K562 (cell line): ENCODE data around the gene MLKL. TPM values are rescaled to one million over a fixed set of nuclear protein-coding genes. Genes with fewer than 3 reads are reported as not detected.

Experiments
- ATAC-seq: fragments of 200-7000 bp; cut with Tn5 transposase; 3 replicates; pipeline ENCODE4 v1.9.1; 2020; ENCODE audit warnings: moderate library complexity
- BruUV-seq: library from RNA; stranded (reverse); fragments of 400-500 nt; replicated peaks from 2 replicates; lab custom pipeline; 2021; lab: Mats Ljungman, UMichigan
- CTCF ChIA-PET: fragments of 300-600 bp; formaldehyde crosslinking; extraction: SDS; loops from one replicate; lab custom pipeline; 2021; ENCODE audit warnings: low intra/inter-chr PET ratio; lab: Yijun Ruan, JAX
- POLR2A ChIA-PET: fragments of 300-600, 350-650 bp; sonication (Branson Sonifier 250); formaldehyde crosslinking; extraction: SDS; loops from one replicate; lab custom pipeline; 2021; ENCODE audit warnings: antibody characterized with exemption, inconsistent platforms; lab: Yijun Ruan, JAX
- DNase-seq, 4 experiments: peaks; one replicate each; pipeline versions ENCODE4 v3.0.0 to v3.0.0-alpha.2; 2011 to 2018; ENCODE audit warnings: low spot score in 3 of 4, mixed read lengths in 3 of 4; ENCODE audit errors: extremely low read depth in 1 of 4
- FAIRE-seq: peaks from 2 replicates; lab custom pipeline; 2011; peaks lifted over from hg19 to GRCh38; lab: Jason Lieb, UNC
- H2AFZ ChIP-seq: 2 replicates; pipeline ENCODE4 v1.6.0; 2011; ENCODE audit warnings: low read depth, low read length, control low read depth, inconsistent platforms
- H3K27ac ChIP-seq: fragments of 200-600 bp; 3 replicates; pipeline ENCODE4 v1.8.0; 2011; ENCODE audit warnings: low read depth, mild to moderate bottlenecking, control low read depth, inconsistent platforms, low read length, moderate library complexity, mixed read lengths; ENCODE audit errors: extremely low read depth
- H3K27me3 ChIP-seq, 2 experiments: fragments of 300-600 bp in 1 of 2; 2 replicates in 1 of 2; 3 replicates in 1 of 2; pipeline versions ENCODE4 v1.6.0 to v1.8.0; 2011; ENCODE audit warnings: inconsistent platforms in 2 of 2, low read length in 2 of 2, mild to moderate bottlenecking in 1 of 2, mixed read lengths in 1 of 2, moderate library complexity in 1 of 2; ENCODE audit not compliant: control insufficient read depth in 2 of 2, insufficient read depth in 2 of 2
- H3K36me3 ChIP-seq: fragments of 300-600 bp; 3 replicates; pipeline ENCODE4 v1.8.0; 2011; ENCODE audit warnings: mild to moderate bottlenecking, low read length, inconsistent platforms; ENCODE audit not compliant: control insufficient read depth, insufficient read depth
- H3K4me1 ChIP-seq, 2 experiments: fragments of 200-600 bp in 1 of 2; replicated peaks in 1 of 2; 2 replicates in 1 of 2; 3 replicates in 1 of 2; pipeline versions ENCODE4 v1.5.1 to v1.8.0; 2011; ENCODE audit warnings: inconsistent platforms in 2 of 2, low read length in 2 of 2, mild to moderate bottlenecking in 1 of 2, mixed read lengths in 1 of 2, moderate library complexity in 1 of 2; ENCODE audit not compliant: control insufficient read depth in 2 of 2, insufficient read depth in 2 of 2
- H3K4me2 ChIP-seq: 2 replicates; pipeline ENCODE4 v1.6.1; 2011; ENCODE audit warnings: low read length, control low read depth, inconsistent platforms, mixed read lengths; ENCODE audit not compliant: insufficient read depth
- H3K4me3 ChIP-seq: fragments of 200-600 bp; sonication (generic), shearing (Covaris generic); 2 replicates; pipeline ENCODE4 v1.5.1; 2016; ENCODE audit warnings: control low read depth, inconsistent platforms
- H3K79me2 ChIP-seq: fragments of 200-600 bp; 3 replicates; pipeline ENCODE4 v1.8.0; 2011; ENCODE audit warnings: low read length, inconsistent platforms; ENCODE audit not compliant: control insufficient read depth, insufficient read depth
- H3K9ac ChIP-seq, 2 experiments: 2 replicates each; pipeline versions ENCODE4 v1.6.0 to v1.6.1; 2011; ENCODE audit warnings: low read depth in 2 of 2, low read length in 2 of 2, control low read depth in 1 of 2, inconsistent platforms in 1 of 2, mild to moderate bottlenecking in 1 of 2, mixed read lengths in 1 of 2; ENCODE audit not compliant: insufficient read depth in 1 of 2
- H3K9me1 ChIP-seq: one replicate; pipeline ENCODE4 v1.6.0; 2011; ENCODE audit warnings: inconsistent platforms, mild to moderate bottlenecking, low read length, moderate library complexity; ENCODE audit not compliant: control insufficient read depth, insufficient read depth
- H3K9me3 ChIP-seq: replicated peaks from 2 replicates; pipeline ENCODE4 v1.5.1; 2011; ENCODE audit warnings: low read depth, low read length, inconsistent platforms; ENCODE audit not compliant: control insufficient read depth, insufficient read depth
- H4K20me1 ChIP-seq: replicated peaks from 2 replicates; pipeline ENCODE4 v1.6.1; 2011; ENCODE audit warnings: low read length, inconsistent platforms, mixed read lengths; ENCODE audit not compliant: control insufficient read depth, insufficient read depth
- CHD4 ChIP-seq: fragments of 200-600 bp; sonication (generic); IDR thresholded peaks from 3 replicates; pipeline ENCODE4 v1.6.1; 2012; ENCODE audit warnings: low read depth, mild to moderate bottlenecking, mixed read lengths, low read length, inconsistent platforms; ENCODE audit not compliant: insufficient read depth, insufficient replicate concordance, poor library complexity, severe bottlenecking
- GATAD2A ChIP-seq: fragments of 450-650 bp; IDR thresholded peaks from 2 replicates; pipeline ENCODE4 v1.6.1; 2017
- HCFC1 ChIP-seq: IDR thresholded peaks from 2 replicates; pipeline ENCODE4 v1.6.1; 2012; ENCODE audit warnings: low read depth, low read length, improper control_type of control experiment
- NFATC3 ChIP-seq: fragments of 450-650 bp; IDR thresholded peaks from 2 replicates; pipeline ENCODE4 v1.6.1; 2017; ENCODE audit warnings: mild to moderate bottlenecking
- TCF7L2 ChIP-seq: fragments of 150-350 bp; IDR thresholded peaks from 2 replicates; pipeline ENCODE4 v1.6.1; 2016; ENCODE audit warnings: low read depth, mild to moderate bottlenecking, low read length, moderate library complexity
- ZNF212 ChIP-seq: fragments of 450-650 bp; formaldehyde crosslinking; IDR thresholded peaks from 2 replicates; pipeline ENCODE4 v1.4.0; 2020; ENCODE audit warnings: mild to moderate bottlenecking
- ZNF347 ChIP-seq: fragments of 450-650 bp; formaldehyde crosslinking; IDR thresholded peaks from 2 replicates; pipeline ENCODE4 v1.4.0; 2020; ENCODE audit warnings: low read depth, mild to moderate bottlenecking, moderate library complexity
- ZNF699 ChIP-seq: fragments of 250-450 bp; sonication (Bioruptor Pico); IDR thresholded peaks from 2 replicates; pipeline ENCODE4 v1.8.0; 2021; ENCODE audit warnings: mild to moderate bottlenecking, moderate library complexity; ENCODE audit not compliant: insufficient replicate concordance
- WGBS: fragments of 100-300 bp; shearing (Covaris generic); methylation state at CpG from one replicate; pipeline ENCODE4 v1.1.6; 2016; ENCODE audit warnings: low coverage, mixed read lengths; ENCODE audit not compliant: insufficient coverage; ENCODE audit errors: missing lambda C conversion rate; 5-methylcytosine and 5-hydroxymethylcytosine counted together
- in situ Hi-C: fragments of 300-500 bp; cut with MboI; formaldehyde crosslinking; loops from 4 replicates; pipeline ENCODE4 v1.15.0; 2018; ENCODE audit warnings: inconsistent platforms, mixed read lengths
- intact Hi-C: fragments of 100-400 bp; cut with micrococcal nuclease; formaldehyde crosslinking; loops from 2 replicates; pipeline ENCODE4 v1.14.2; 2022
- polyA plus RNA-seq, 8 experiments: library from polyadenylated mRNA; depleted of rRNA in 4 of 8; stranded (reverse) in 5 of 8; unstranded in 3 of 8; fragments of >200 nt; fragmentation: Nextera tagmentation in 2 of 8; fragmentation: Illumina TruSeq in 1 of 8; extraction: Ambion mirVana in 2 of 8; extraction: Trizol in 1 of 8; gene quantifications; 2 replicates each; pipeline versions ENCODE4 v1.2.1 to v1.2.3, GENCODE V29; 2011 to 2014; ENCODE audit warnings: inconsistent platforms in 1 of 8, missing spikeins in 1 of 8
- total RNA-seq, 7 experiments: library from RNA; depleted of rRNA in 6 of 7; stranded (reverse); fragments of >200 nt in 6 of 7; fragmentation: Illumina TruSeq in 2 of 7; extraction: Trizol in 2 of 7; gene quantifications; 2 replicates each; pipeline versions ENCODE4 v1.2.1 to v1.2.3, GENCODE V29; 2011 to 2021; ENCODE audit warnings: low replicate concordance in 1 of 7
- TF ChIP-seq, protein P1 (sequence below): fragments of 250-450 bp; sonication (Bioruptor Pico); IDR thresholded peaks from 2 replicates; pipeline ENCODE4 v1.5.0; 2021; ENCODE audit warnings: mild to moderate bottlenecking, borderline replicate concordance

MLKL gene
- total and polyA plus RNA-seq, 9 of the 15 experiments (the other 6 are each of a cell fraction or from before 2014, with no cell fraction given): 1.6 to 6.1 (median 4.8) TPM

DNA sequence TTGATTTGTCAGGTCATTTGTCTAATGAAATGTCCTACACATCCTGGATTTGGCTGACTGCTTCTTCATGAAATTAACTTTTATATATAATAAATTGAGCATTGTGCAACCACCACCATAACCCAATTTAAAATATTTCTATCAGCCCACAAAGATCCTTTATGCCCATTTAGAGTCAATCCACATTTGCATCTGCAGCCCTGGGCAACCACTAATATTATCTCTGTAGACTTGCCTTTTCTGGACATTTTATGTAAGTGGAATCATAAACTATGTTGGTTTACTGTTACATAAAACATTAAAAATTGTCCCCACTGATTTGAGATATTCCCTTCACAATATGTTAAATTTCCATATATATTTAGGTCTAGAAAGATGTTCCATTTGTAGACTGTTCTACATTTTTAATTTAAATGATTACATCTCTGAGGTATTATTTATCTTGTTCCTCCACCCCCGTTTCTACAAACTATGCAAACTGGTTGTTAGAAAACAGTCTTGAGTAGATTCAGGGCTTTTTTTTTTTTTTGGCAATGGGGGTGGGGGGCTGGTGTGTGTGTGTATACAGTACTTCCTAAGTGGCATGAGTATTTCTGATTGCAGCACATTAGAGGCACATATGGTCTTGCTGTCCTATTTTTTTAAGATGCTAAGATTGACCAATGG lies 50.7 kb downstream of the MLKL start:
- no peak overlapping the region for H3K9ac ChIP-seq
- no peak overlapping the region for H3K4me2 ChIP-seq
- peaks cover 95% of the 10 kb centered on the region for H3K36me3 ChIP-seq
- H3K27me3 ChIP-seq: no peaks in the 10 kb centered on the region
- no peaks in the 10 kb centered on the region for H3K9me1 ChIP-seq
- BruUV-seq: TSS peak; percentile 9
- FAIRE-seq (no peak), ATAC-seq (no peak), DNase-seq (no peak)
- H3K4me3 ChIP-seq: no peak overlapping the region
- H3K79me2 ChIP-seq: peaks cover 60% of the 10 kb centered on the region
- in situ Hi-C loops (no loop called here), intact Hi-C loops (no loop called here)
- WGBS: 88% methylated on average over 1 of the region's 1 CpG
- TF ChIP-seq NFATC3 (no peak), ZNF347 (no peak), HCFC1 (no peak), GATAD2A (no peak), CHD4 (no peak), ZNF212 (CRISPR knock-in tag) (no peak), TCF7L2 (no peak), ZNF699 (CRISPR knock-in tag) (no peak)
- TF ChIP-seq, protein P1, sequence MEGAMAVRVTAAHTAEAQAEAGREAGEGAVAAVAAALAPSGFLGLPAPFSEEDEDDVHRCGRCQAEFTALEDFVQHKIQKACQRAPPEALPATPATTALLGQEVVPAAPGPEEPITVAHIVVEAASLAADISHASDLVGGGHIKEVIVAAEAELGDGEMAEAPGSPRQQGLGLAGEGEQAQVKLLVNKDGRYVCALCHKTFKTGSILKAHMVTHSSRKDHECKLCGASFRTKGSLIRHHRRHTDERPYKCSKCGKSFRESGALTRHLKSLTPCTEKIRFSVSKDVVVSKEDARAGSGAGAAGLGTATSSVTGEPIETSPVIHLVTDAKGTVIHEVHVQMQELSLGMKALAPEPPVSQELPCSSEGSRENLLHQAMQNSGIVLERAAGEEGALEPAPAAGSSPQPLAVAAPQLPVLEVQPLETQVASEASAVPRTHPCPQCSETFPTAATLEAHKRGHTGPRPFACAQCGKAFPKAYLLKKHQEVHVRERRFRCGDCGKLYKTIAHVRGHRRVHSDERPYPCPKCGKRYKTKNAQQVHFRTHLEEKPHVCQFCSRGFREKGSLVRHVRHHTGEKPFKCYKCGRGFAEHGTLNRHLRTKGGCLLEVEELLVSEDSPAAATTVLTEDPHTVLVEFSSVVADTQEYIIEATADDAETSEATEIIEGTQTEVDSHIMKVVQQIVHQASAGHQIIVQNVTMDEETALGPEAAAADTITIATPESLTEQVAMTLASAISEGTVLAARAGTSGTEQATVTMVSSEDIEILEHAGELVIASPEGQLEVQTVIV (CRISPR knock-in tag): no peak
- ChIA-PET POLR2A (interaction anchor here (0.6 to 1.4 kb wide), 3 partner anchors 12 to 481 kb away, joined by 3 read pairs; no protein-coding TSS in a partner anchor), CTCF (no interaction called here)
- H4K20me1 ChIP-seq: peaks cover 11% of the 10 kb centered on the region
- no peak overlapping the region for H3K27ac ChIP-seq
- no peaks in the 10 kb centered on the region; a peak in 2 of 5 replicates for H3K4me1 ChIP-seq
- H2AFZ ChIP-seq: no peak overlapping the region
- no peaks in the 10 kb centered on the region for H3K9me3 ChIP-seq
